Chondrocyte (in vitro differentiated cells): ENCODE data around the gene RNF32. TPM values are rescaled to one million over a fixed set of nuclear protein-coding genes. Genes with fewer than 3 reads are reported as not detected.
"Not testable (repeated sequence)": the region's sequence is repeated elsewhere in the genome, so short reads cannot be mapped to it uniquely, and the experiment has no call there.

Experiments used
- DNase-seq: peaks from one replicate; pipeline ENCODE4 v3.0.0; 2021; ENCODE audit warnings: mixed read lengths, low spot score
- H3K27ac Mint-ChIP-seq: one replicate; pipeline ENCODE4 v1.8.0; 2021; ENCODE audit warnings: mild to moderate bottlenecking, moderate library complexity, mixed read lengths; ENCODE audit not compliant: unreplicated experiment
- H3K27me3 Mint-ChIP-seq: 2 replicates; pipeline ENCODE4 v1.8.0; 2021; ENCODE audit warnings: low read depth, mixed read lengths
- H3K36me3 Mint-ChIP-seq: 2 replicates; pipeline ENCODE4 v1.8.0; 2021; ENCODE audit warnings: low read depth, mixed read lengths
- H3K4me1 Mint-ChIP-seq: 2 replicates; pipeline ENCODE4 v1.8.0; 2021; ENCODE audit warnings: low read depth, mild to moderate bottlenecking, mixed read lengths
- H3K4me3 Mint-ChIP-seq: one replicate; pipeline ENCODE4 v1.8.0; 2021; ENCODE audit warnings: mild to moderate bottlenecking, moderate library complexity, mixed read lengths; ENCODE audit not compliant: unreplicated experiment
- H3K9me3 Mint-ChIP-seq: 2 replicates; pipeline ENCODE4 v1.8.0; 2021; ENCODE audit warnings: low read depth, mixed read lengths
- CTCF ChIP-seq: fragments of 200-600 bp; sonication (generic); IDR thresholded peaks from 2 replicates; pipeline ENCODE4 v1.5.0; 2021; ENCODE audit warnings: antibody characterized with exemption, mild to moderate bottlenecking, moderate library complexity
- total RNA-seq: library from RNA; stranded (reverse); gene quantifications from 3 replicates; pipeline ENCODE4 v1.2.1, GENCODE V29; 2021

Gene RNF32
- total RNA-seq, 1 donor from 2014 or later, result 0.52 TPM

GRCh38 chr7:156629873-156630272 is 10.7 kb upstream of the RNF32 start:
- TF ChIP-seq CTCF, result no peak
- DNase-seq, result no peak
- Mint-ChIP-seq H3K9me3 (peaks cover 17% of the 10 kb centered on the region), H3K4me1 (no peaks in the 10 kb centered on the region), H3K4me3 (no peak overlapping the region), H3K36me3 (no peaks in the 10 kb centered on the region), H3K27me3 (no peaks in the 10 kb centered on the region), H3K27ac (no peak overlapping the region)

GRCh38 chr7:156634117-156634516 is 6.5 kb upstream of the RNF32 start:
- Mint-ChIP-seq H3K4me1 (peaks cover 14% of the 10 kb centered on the region), H3K27me3 (no peaks in the 10 kb centered on the region), H3K9me3 (peaks cover 14% of the 10 kb centered on the region), H3K4me3 (no peak overlapping the region), H3K36me3 (peaks cover 2% of the 10 kb centered on the region), H3K27ac (no peak overlapping the region)
- no peak for DNase-seq
- TF ChIP-seq CTCF, result no peak

- Mint-ChIP-seq H3K27ac (no peak overlapping the region), H3K4me3 (no peak overlapping the region), H3K9me3 (peaks cover 10% of the 10 kb centered on the region), H3K36me3 (peaks cover 2% of the 10 kb centered on the region), H3K27me3 (no peaks in the 10 kb centered on the region), H3K4me1 (peaks cover 22% of the 10 kb centered on the region)
- DNase-seq, result no peak
- no peak for TF ChIP-seq CTCF
Observed at GRCh38 chr7:156635529-156636385, 4.8 kb upstream of the RNF32 start.

DNA sequence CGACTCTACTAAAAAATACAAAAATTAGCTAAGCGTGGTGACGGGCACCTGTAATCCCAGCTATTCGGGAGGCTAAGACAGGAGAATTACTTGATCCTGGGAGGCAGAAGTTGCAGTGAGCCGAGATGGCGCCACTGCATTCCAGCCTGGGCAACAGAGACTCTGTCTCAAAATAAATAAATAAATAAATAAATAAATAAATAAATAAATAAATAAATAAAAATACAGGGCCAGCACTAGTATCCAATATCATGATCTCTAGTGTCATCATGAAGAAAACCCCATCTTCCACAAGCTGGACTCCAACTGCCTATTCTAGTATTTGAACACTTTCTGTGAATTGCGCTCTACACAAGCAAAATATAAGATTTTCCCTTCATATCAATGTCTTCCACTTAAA is 3.5 kb upstream of the RNF32 start:
- not testable (repeated sequence) for H3K27ac Mint-ChIP-seq

DNA sequence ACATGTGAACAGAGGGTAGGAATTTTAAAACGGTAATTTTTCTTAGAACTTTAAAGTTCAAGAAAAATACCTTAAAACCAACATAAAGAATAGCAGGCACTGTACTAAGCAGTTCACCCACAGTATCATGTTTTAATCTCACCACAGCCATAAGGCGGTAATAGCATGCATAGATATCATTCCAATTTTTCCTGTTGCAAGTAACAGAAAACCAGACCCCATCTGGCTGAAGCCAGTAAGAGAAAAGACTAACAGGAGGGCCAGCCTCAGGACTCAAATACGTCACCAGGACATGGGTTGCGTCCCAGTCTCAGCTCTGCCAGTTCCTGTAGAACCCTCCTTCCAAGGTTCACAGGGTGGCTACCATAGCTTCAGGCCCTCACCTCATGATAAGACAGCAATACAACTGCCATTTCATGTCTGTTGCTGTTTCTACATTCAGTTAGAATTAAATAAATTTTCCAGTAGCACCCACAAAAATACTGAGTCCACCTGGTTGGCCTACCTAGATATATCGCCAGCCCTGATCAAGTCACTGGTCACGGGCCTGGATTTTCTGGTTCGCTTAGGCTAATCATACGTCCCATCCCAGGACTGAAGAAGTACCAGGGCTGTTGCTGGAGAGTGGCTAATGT is 2.0 kb upstream of the RNF32 start:
- Mint-ChIP-seq H3K27me3 (no peaks in the 10 kb centered on the region), H3K9me3 (peaks cover 10% of the 10 kb centered on the region)
- no peak for TF ChIP-seq CTCF

More for the DNA sequence above, 3.5 kb upstream of the RNF32 start:
- H3K4me3 Mint-ChIP-seq, DNase-seq, H3K27me3 Mint-ChIP-seq, H3K36me3 Mint-ChIP-seq: not testable (repeated sequence)
- Mint-ChIP-seq H3K4me1 (peaks cover 30% of the 10 kb centered on the region), H3K9me3 (peaks cover 10% of the 10 kb centered on the region)

More for the DNA sequence above, 2.0 kb upstream of the RNF32 start:
- no peak for DNase-seq
- Mint-ChIP-seq H3K36me3 (peaks cover 2% of the 10 kb centered on the region), H3K4me1 (peaks cover 30% of the 10 kb centered on the region), H3K27ac (no peak overlapping the region), H3K4me3 (no peak overlapping the region)
